ENCODE data around the gene FEZ2.

FEZ2 gene

GRCh38 chr2:36562973-36563532, 34.9 kb downstream of the FEZ2 start:
- TF ChIP-seq POLR2A (IDR thresholded peaks at IDR 0.05; ENCODE audit: low read length) (no peak), GATA1 (IDR thresholded peaks at IDR 0.05; ENCODE audit: low read depth, low read length) (no peak)
- DNase-seq, result no peak

- no peak for TF ChIP-seq GATA1 (IDR thresholded peaks at IDR 0.05; ENCODE audit: low read depth, low read length)
- TF ChIP-seq POLR2A (IDR thresholded peaks at IDR 0.05; ENCODE audit: low read length), result no peak
- DNase-seq, result no peak
Measured at GRCh38 chr2:36562240-36562639, 35.7 kb downstream of the FEZ2 start.

DNA sequence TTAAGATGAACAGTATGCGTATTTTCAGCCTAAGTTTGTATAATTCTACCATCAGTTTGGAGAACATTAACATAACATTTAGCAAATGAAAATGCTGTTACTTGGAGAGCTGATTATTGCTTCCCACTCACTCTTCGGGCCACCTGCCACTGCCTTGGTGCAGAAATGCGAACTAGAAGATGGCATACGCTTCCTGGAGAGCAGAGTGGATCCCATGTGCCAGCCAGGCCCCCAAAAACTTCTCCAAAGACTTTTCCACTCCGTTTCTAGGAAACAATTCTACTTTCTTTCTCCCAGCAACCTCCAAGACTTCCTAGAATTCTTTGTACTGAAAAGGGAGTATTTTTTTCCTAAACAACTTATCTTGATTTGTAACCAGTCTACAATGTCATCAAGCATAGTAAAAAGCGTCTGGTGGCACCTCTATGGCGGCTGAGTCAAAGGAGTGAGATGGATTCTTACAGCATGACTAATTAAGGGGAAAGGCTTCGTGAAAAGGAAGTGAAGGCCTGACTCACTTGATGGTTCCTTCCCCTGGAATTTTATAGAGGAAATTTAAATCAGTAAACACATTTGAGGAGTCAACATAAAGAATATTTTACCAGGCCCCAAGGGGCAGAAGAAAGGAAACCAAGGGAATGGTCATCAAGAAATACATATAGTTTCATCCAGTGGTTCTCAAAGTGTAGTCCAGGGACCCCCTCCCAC, 36.6 kb downstream of the FEZ2 start:
- TF ChIP-seq POLR2A (IDR thresholded peaks at IDR 0.05; ENCODE audit: low read length), result no peak
- no peak for TF ChIP-seq GATA1 (IDR thresholded peaks at IDR 0.05; ENCODE audit: low read depth, low read length)

DNA sequence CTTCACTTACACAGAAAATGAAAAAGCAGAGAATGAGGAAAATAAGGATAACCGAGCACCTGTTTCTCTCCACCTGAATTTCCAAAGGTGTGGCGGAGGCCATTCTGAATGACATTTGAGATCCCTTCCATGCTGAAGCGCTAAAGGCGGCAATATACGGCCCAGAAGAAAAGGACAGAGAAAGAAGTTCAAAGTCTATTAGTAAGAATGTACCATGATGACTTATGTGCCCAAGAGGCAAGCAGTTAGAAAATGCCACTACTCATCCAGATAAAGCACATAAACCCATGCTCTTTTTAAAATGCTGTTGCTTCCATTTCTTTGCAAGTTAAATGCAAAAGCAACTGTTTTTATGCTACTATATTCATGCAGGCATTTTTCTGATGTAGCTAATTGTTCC, 37.2 kb downstream of the FEZ2 start:
- TF ChIP-seq GATA1 (IDR thresholded peaks at IDR 0.05; ENCODE audit: low read depth, low read length) (no peak), POLR2A (IDR thresholded peaks at IDR 0.05; ENCODE audit: low read length) (no peak)
- DNase-seq, result no peak

More for the DNA sequence above, 36.6 kb downstream of the FEZ2 start:
- no peak for DNase-seq

- no peak for DNase-seq
- TF ChIP-seq GATA1 (IDR thresholded peaks at IDR 0.05; ENCODE audit: low read depth, low read length) (no peak), POLR2A (IDR thresholded peaks at IDR 0.05; ENCODE audit: low read length) (no peak)
Measured at GRCh38 chr2:36559221-36559942, 38.6 kb downstream of the FEZ2 start.

DNA sequence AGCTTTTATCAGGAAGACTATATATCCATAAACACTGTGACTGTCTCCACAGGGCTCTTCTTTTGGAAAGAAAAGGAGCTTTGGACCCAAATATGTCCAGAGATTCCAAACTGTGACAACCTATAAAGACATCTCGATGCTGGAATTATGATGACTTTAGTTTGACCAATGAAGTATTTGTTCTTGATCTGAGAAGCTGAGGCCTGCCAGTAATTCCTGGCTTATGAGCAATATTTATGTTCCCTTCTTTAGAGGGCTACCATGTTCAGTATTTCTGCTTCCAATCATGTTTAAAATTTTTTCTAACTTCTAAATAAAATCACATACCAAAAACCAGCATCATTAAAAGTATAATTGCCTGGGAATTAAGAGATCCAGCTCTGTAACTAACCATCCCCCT, 41.1 kb downstream of the FEZ2 start:
- no peak for TF ChIP-seq GATA1 (IDR thresholded peaks at IDR 0.05; ENCODE audit: low read depth, low read length)
- TF ChIP-seq POLR2A (IDR thresholded peaks at IDR 0.05; ENCODE audit: low read length), result no peak
- DNase-seq, result no peak

- DNase-seq, result no peak
- TF ChIP-seq GATA1 (IDR thresholded peaks at IDR 0.05; ENCODE audit: low read depth, low read length) (no peak), POLR2A (IDR thresholded peaks at IDR 0.05; ENCODE audit: low read length) (no peak)
Measured at GRCh38 chr2:36555789-36556188, 42.2 kb downstream of the FEZ2 start.

DNA sequence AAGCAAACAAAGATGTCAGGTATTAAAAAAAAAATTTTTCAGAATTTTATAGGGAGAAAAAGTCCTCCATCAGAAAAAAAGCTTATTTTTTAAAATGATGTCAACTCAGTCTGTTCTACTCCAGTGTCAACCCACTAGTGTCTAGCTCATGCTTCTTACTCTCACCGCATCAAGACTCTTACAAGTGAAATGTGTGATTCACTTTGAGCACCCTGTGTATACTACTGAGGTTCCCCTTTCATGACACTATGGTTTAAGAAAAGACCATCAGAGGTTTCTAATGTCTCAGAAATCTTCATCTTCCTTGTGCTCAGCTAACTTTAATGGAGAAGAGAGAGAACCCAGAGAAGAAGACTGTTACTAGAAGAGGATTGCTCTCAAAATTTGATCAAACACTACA, 43.4 kb downstream of the FEZ2 start:
- TF ChIP-seq POLR2A (IDR thresholded peaks at IDR 0.05; ENCODE audit: low read length) (no peak), GATA1 (IDR thresholded peaks at IDR 0.05; ENCODE audit: low read depth, low read length) (no peak)
- no peak for DNase-seq

DNA sequence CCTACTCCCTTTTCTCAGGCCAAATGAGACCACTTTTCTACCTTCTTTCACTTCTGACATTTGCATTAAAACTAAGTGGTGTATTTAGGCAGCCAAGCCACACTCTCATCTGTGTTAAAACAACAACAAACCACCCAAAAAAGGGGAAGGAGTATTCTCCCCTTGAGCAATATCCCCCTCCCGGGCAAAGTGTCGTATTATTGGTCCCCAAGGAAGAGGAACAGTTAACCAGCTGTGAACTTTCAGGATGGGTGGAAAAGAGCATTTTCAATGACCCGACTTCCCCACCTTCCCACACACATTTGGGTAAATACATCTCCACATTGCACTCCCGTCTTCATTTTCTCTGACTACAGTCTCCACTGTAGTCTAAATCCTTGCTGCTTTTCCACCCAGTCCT, 44.3 kb downstream of the FEZ2 start:
- no peak for DNase-seq
- TF ChIP-seq POLR2A (IDR thresholded peaks at IDR 0.05; ENCODE audit: low read length) (no peak), GATA1 (IDR thresholded peaks at IDR 0.05; ENCODE audit: low read depth, low read length) (no peak)

GRCh38 chr2:36550006-36550405, 48.0 kb downstream of the FEZ2 start:
- TF ChIP-seq GATA1 (IDR thresholded peaks at IDR 0.05; ENCODE audit: low read depth, low read length) (no peak), POLR2A (IDR thresholded peaks at IDR 0.05; ENCODE audit: low read length) (no peak)
- DNase-seq, result no peak

GRCh38 chr2:36549165-36549574, 48.8 kb downstream of the FEZ2 start:
- no peak for TF ChIP-seq POLR2A (IDR thresholded peaks at IDR 0.05; ENCODE audit: low read length)
- TF ChIP-seq GATA1 (IDR thresholded peaks at IDR 0.05; ENCODE audit: low read depth, low read length), result no peak
- DNase-seq, result no peak

DNA sequence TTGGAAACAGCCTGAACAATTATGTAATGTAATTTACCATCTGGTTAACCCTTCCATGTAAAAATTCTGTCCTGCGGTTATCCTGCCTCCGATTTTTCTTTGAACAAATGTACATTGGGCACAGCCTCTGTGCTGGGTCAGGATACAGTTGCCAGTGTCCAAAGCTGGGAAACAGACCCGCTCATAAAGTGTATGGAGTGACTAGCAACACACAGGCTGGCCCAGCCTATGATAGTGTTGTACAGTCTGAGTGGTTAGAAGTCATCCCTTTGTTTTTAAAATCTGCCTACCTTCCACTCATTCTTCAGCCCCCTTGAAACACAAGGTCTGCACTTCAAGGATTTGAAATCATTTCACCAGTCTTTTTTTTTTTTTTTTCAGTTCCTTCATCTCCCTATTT, 50.1 kb downstream of the FEZ2 start:
- no peak for TF ChIP-seq POLR2A (IDR thresholded peaks at IDR 0.05; ENCODE audit: low read length)
- no peak for TF ChIP-seq GATA1 (IDR thresholded peaks at IDR 0.05; ENCODE audit: low read depth, low read length)
- DNase-seq, result no peak

- DNase-seq, result no peak
- no peak for TF ChIP-seq GATA1 (IDR thresholded peaks at IDR 0.05; ENCODE audit: low read depth, low read length)
- TF ChIP-seq POLR2A (IDR thresholded peaks at IDR 0.05; ENCODE audit: low read length), result no peak
Measured at GRCh38 chr2:36545871-36546416, 52.0 kb downstream of the FEZ2 start.

DNA sequence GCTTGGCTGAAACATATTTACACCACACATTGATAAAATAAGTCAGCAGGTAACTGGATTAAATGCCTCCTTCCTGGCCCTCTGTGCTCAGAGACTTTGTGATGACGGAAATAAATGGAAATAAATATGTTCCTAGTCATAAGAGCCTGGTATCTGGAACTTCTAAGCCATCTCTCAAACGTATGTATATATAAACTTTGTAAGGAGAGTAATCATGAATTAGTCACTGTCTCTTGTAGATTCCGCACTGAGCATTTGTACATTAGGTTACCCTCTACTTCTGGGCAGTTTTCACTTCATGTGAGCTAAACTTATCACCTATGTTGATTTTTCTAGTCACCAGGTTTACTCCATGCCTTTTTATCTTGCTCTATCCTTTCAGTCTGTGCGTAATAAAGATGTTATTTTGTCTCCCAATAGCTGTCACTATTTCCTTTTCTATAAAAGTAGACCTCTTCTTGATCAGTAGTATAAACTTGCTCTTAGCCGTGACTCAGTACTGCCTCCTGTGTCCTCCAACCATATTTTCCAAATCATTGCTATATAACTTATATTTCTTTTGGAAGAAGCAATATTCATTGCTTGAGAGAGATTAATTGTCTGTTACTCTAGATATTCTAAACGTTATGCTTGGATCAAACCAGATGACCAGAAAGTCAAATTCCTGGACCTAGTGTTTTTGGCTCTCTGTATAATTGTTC, 53.2 kb downstream of the FEZ2 start:
- DNase-seq, result no peak
- TF ChIP-seq GATA1 (IDR thresholded peaks at IDR 0.05; ENCODE audit: low read depth, low read length), result no peak
- no peak for TF ChIP-seq POLR2A (IDR thresholded peaks at IDR 0.05; ENCODE audit: low read length)
